ENCODE results near the gene CHID1.

CHID1 gene

DNA sequence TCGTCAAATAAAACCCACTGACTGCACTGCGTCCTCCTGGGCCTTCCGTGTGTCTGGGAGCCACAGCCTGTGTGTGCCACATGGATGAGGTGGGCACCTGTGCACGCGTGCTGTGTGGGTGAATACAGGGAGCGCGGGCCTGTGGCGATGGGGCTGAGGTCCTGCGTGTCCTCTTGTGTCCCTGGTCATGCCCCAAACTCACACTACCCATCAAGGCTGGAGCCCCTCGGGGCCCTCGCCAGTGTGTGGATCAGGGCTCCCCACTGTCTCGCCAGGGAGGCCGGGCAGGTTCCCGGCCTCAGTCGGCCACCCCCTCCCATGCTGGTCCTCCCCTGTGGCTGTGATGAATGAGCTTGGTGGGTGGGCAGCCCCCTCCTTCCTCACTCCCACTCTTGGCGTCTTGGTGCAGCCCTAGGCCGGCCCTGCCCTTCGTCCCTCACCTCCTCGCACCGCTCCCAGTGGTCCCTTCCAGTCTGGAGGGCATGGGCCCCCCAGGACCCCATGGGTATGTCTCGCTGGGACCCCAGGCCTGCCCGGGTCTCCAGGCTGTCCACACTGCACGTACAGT, 78.6 kb downstream of the CHID1 start:
- no peak for DNase-seq

DNA sequence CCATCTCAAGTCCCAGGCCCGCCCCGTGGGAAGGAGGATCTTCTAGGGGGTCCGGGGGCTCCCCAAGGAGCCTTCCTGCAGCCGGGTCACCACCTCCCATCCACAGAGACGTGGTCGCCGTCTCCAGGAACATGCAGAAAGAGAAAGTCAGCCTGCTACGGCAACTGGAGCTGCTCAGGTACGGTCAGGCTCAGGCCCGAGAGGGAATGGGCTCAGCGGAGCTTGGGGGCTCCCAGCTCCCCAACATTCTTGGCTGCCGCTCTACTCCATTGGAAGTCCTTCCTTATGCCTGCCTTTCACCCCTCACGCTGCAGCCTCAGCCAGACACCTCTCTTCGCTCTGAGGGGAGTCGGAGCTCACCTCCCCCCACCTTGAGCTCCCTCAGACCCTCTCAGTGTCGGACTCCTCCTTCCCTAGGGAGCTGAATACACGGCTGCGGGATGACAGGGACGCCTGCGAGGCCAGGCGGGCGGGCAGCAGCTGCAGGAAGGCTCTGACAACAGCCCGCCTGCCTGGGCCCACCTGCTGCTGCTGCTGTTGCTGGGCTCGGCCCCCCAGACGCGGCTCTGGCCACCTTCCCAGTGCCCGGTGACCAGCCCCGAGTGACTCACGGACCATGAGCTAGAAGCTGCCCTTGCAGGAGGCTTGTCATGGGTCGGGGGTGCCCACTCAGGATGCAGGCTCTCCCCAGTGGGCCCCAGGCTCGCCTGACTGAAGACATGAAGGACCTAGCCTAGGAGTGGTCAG, 79.3 kb downstream of the CHID1 start:
- no peak for DNase-seq

DNA sequence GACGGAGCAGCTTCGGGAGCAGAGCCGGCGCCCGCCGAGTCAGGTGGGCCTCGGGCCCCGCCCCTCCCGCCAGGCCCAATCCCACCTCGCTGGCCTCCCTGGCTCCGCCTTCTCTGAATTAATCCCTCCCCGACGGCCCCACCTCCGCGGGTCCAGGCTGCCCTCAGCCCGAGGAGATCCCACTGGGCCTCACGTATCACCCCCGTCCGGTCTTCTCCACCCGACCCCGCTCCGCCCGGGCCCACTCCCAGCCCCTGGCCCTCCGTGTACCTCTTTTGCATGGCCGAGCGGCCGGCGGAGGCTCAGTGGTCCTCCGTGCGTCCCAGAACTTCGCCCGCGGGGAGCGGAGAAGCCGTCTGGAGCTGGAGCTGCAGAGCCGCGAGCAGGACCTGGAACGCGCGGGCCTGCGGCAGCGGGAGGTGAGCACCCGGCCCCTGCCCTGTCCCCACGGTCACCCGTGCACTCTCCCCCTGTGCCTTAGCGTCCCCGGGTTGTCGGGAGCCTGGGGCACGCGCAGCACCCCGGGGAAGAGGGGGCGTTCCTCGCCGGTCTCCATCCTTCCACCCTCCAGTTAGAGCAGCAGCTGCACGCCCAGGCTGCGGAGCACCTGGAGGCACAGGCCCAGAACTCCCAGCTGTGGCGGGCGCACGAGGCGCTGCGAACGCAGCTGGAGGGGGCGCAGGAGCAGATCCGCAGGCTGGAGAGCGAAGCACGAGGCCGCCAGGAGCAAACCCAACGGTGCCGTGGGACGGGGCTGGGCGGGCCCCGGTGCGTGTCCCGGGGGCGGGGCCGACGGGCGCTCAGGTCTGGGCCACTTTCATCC, 80.1 kb downstream of the CHID1 start:
- DNase-seq = peak; percentile 69

DNA sequence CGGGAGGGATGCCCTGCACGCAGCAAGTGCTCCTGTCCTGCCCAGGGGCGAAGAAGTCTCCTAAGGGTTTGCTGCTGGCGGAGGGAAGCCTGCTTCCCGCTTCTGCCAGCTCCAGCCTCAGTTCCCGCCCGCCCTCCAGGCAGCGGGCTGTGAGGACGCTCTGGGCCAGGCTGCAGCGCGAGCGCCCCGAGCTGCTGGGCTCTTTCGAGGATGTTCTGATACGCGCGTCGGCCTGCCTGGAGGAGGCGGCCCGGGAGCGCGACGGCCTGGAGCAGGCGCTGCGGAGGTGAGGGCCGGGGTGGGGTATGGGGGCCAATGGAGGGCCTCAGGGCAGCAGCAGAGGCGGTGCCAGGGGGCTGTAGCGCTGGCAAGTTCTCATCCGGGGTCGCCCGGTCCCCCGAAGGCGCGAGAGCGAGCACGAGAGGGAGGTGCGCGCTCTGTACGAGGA, 80.7 kb downstream of the CHID1 start:
- no peak for DNase-seq

DNA sequence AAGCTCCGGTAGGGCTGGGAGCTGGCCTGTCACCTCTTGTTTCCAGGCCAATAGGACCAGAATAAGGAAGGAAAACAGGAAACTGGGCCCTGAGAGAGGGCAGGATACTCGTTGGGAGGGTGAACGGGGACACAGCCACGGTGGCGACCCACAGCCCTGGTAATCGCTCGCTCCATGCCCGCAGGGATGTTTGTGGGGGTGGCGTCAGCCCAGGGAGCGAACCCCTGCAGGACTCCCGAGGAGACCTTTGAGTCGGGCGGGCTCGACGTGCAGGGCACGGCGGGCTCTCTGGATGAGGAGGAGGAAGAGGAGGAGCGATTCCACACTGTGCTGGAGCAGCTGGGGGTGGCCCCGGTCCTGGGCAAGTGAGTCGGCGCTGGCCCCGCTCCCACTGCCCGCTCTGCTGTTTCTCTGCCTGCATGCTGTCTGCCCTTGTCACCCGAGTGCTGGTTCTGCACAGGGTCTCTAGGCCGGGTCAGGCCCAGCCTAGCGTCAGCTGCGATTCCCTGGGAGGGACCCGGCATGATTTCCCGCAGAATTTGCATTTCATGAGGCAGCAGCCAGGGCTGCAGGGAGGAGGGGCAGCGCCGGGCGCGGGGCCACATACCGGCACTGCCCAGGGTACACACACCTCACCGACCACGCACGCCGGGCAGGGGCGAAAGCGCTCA, 81.3 kb downstream of the CHID1 start:
- DNase-seq = no peak

DNA sequence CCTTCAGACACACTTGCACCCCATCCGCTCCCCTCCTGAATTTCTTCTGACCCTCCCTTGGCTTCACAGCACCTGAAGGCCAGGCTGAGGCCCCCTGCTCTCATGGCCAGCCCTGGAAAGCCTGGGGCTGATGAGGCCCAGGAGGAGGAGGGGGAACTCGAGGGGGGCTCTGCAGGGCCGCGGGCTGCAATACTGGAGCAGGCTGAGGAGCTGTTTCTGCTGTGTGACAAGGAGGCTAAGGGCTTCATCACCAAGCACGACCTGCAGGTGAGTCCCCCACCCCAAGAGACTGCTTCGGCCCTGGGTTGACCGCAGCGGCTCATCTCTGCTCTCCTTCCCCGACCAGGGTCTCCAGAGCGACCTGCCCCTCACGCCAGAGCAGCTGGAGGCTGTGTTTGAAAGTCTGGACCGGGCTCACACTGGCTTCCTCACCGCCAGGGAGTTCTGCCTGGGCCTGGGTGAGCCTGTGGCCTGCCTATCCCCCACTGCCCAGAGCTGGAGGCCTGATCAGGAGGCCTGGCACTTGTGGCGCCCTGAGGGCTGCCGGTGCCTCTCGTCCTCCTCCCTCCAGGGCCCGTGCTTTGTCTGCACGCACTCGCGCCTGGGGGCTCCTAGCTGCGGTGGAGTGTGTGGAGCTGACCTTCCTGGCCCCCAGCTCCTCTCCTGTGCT, 82.0 kb downstream of the CHID1 start:
- DNase-seq = no peak

DNA sequence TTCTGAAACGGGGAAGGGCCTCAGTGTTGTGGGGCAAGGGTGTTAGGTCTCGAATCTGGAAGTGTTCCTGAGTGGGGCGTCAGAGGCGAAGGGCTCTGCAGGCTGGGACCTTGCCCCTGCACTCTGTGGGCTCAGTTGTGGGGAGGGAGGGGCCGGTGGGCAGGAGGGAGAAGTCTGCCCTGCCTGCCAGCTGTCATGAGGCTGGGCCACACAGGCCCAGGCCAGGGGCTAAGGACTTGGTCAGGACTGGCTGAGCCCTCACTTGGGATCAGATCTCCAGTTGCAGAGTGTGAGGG, 82.8 kb downstream of the CHID1 start, which contains the start of gene CRACR2B:
TSS of gene CRACR2B (plus strand) at position 23 of the 296 bp plus-strand sequence. CDS start 689 bp downstream, outside the sequence.
- DNase-seq = no peak

DNA sequence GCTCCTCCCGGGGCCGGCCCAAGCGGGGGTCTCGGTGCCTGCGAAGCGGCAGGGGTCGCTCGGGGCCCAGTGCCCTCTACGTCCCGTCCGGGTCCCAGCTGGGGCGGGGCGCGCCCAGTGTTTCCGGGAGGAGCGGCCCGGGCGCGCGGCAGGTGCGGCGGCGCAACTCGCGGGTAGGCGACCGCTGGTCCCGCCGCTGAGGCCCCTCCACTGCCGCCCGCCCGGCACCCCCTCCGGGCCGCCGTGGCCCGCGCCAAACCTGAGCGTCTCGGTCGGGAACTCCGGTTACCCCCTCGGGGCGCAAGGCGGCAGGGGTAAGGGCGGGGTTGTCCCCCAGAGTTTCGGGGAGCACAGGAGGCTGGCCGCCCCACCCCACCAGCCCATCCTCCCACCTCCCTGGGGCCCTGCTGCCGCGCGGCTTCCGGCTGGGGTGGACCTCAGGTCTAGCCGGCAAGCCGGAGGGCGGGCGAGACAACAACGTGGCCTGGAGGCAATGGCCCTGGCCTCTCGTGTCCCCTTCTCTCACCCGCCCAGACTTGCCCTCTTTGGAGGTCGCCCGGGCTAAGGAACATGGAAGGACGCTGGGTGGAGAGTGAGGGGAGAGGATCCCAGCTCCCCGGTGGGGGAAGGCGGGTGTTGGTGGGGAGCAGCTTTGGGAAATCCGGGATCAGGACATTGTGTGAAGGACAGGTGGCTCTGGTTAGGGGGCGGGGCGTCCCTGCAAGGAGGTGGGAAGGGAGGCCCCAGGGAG, 83.3 kb downstream of the CHID1 start:
- no peak for DNase-seq

DNA sequence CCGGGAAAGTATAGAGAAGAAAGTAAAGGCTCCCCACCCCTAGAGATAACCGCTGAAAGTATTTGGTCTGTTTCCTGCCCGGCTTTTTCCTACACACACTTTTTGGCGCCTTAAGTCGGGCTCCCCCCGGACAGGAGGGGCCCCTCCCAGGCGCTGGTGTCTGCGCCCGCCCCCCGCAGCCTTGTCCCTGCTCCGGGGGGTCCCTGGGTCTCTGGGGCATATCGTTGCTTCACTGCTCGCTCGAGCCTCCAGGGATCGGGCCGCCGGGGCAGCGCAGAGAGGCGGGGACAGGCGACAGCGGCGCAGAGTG, 83.8 kb downstream of the CHID1 start:
- no peak for DNase-seq

DNA sequence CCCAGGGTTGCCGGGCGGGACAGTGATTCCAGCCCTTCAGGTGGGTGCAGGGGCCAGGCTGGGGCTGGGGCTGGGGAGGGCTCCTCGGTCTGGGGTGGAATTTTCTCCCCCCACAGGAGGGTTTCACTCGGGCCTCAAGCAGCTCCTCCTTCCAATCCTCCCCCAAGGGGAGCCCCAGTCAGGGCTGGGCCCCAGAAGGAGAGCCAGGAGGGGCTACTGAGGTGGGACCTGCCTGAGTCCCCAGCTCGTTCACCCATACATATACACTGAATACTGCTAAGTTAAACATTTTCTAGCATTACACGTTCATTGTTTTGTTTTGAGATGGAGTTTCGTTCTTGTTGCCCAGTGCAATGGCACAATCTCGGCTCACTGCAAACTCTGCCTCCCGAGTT, 84.4 kb downstream of the CHID1 start:
- DNase-seq = no peak

DNA sequence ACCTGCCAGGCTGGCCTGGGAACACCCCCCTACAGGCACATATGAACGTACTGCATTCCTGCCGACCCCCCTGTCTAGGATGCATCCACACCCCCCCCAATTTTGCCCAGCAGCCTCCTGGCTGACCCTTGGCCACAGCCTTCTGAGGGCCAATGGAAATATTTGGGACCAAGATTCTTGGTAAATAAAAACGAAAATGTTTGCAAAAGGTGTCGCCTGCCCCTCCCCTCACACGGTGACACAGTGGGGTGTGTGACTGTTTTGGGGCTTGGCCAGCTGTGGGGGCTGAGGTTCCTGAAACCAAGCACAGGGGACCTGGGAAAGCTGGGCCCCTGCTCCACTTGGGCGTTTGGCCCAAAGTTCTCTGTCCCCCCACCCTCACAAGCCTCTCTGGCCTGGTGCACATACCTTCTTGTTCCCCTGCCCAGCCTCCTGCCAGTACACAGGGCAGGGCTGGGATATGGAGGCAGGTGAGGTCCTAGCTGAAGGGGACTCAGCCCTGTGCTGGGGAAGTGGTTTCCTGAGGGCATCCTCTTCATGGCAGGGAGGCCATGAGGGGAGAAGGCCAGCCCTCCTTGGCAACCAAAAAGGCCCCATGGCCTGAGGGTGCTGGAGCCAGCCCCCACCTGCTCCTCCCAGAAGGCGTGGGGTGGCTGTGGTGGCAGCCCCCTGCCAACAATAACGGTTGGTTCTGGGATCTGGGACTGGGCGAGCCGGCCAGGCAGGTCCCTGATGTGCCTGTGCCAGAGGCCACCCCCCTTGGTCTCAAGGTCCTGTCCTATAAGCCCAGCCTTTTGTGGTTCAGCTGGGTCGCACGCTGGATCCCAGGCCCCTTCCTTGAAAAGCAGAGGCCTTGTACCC, 85.0 kb downstream of the CHID1 start:
- DNase-seq = no peak

DNA sequence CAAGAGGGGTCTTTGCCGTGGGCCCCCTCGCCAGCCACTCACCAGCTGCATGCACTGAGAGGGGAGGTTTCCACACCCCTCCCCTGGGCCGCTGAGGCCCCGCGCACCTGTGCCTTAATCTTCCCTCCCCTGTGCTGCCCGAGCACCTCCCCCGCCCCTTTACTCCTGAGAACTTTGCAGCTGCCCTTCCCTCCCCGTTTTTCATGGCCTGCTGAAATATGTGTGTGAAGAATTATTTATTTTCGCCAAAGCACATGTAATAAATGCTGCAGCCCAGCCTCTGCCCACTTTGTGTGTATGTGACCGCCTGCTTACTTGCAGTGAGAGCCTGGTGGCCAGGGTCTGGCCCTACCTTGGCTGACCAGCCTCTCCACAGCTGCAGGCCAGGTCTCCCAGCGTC, 85.7 kb downstream of the CHID1 start:
- DNase-seq = no peak

DNA sequence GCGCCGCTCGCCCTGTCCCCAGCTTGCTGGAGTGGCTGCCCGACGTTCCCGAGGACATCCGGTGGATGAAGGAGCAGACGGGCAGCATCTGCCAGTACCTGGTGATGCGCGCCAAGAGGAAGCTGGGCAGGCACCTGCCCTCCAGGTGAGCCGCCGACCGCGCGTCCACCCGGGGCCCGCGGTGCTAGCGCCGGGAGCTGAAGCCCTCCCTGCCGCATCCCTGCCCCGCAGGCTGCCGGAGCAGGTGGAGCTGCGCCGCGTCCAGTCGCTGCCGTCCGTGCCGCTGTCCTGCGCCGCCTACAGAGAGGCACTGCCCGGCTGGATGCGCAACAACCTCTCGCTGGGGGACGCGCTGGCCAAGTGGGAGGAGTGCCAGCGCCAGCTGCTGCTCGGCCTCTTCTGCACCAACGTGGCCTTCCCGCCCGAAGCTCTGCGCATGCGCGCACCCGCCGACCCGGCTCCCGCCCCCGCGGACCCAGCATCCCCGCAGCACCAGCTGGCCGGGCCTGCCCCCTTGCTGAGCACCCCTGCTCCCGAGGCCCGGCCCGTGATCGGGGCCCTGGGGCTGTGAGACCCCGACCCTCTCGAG, 86.2 kb downstream of the CHID1 start:
- no peak for DNase-seq

DNA sequence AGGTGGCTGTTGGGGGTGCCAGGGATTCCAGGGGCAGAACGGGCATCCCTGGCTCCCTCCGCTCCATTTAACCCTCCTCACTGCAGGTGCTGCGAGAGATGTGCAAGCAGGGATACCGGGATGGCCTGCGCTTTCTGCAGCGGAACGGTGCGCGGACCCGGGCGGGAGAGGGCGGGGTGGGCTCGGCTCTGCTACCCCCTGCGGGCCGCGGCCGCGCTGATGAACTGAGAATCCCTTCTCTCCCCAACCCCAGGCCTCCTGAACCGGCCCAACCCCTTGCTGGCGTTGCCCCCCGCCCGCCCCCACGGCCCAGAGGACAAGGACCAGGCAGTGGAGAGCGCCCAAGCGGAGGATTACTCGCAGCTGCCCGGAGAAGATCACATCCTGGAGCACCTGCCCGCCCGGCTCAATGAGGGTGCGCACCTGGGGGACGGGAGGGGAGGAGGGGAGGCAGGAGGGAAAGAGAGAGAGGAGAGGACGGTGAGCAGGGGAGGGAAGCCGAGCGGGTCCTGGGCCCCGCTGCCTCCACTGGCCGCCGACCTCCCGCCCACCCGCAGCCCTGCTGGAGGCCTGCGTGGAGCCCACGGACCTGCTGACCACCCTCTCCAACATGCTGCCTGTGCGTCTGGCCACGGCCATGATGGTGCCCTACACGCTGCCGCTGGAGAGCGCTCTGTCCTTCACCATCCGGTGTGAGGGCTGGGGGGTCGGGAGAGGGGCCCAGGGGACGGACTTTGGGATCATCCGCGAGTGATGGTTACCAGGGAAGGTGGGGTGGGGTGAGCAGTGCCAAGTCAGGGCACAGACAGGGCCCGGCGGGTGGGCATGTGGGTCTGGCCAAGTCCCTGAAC, 86.9 kb downstream of the CHID1 start:
- no peak for DNase-seq

DNA sequence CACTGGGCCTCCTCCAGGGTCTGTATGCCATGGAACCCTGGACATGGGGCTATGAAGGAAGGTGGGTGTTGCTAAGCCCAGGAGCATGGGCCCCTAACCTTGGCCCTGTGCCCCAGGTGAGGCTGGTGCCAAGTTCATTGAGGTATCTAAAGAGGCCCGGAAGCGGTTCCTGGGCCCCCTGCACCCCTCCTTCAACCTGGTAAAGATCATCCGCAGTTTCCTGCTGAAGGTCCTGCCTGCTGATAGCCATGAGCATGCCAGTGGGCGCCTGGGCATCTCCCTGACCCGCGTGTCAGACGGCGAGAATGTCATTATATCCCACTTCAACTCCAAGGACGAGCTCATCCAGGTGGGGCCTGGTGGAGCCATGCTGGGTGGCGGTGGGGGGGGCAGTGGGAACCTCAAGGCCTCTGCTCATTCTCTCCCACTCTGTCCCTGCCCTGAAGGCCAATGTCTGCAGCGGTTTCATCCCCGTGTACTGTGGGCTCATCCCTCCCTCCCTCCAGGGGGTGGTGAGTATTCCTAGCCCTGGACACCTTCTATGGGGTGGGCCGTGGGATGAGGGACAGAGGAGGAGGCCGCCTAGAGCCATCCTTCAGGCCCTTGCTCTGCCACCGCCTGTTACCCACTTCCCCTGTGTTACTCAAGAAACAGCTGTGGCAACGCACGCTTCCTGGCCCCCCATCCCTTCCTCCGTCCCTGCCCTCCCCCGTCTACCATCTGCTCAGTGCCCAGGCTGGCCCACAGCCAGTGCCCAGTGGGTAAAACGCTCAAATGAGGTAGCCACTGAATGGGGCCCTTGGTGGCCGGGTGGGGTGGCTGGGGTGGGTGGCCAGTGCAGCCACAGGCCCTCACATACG, 88.9 kb downstream of the CHID1 start:
- no peak for DNase-seq

DNA sequence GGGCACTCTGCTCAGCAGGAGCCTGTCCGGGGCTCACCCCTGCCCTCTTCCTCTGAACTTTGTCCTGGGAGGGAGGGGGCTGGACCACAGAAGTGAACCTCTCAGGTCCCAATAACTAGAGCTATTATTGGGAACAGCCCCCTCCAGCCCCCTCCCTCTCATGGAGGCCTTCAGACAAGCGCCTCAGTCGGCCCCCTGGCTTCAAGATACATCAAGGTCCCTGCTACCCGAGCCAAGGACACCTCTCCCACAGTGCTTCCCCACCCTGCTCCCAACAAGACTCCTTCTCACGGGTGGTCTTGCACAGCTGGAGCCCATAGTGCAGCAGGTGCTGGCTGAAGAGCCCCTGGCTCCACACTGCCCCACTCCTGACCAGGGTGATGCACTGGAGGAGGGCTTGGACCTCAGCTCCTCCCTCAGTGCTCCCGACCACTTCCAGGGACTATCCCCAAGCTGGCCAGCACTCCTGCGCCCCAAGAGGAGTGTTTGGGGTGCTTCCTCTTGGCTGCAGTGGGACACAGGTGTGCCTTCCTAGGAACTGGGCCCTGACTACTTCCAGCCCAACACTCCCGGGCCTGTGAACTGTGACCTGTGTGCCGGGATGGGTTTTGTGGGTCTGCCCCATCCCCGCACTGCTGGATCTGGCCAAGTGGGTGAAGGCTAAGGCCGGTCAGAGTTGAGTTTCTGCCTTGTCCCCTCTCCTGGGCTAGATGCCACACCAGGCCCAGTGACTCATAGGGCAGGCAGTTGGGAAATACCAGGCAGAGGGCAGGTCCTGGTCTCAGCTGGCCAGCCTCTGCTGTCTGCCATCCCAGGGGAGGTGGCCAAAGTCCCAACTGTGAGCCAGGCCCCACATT, 89.7 kb downstream of the CHID1 start:
- no peak for DNase-seq

DNA sequence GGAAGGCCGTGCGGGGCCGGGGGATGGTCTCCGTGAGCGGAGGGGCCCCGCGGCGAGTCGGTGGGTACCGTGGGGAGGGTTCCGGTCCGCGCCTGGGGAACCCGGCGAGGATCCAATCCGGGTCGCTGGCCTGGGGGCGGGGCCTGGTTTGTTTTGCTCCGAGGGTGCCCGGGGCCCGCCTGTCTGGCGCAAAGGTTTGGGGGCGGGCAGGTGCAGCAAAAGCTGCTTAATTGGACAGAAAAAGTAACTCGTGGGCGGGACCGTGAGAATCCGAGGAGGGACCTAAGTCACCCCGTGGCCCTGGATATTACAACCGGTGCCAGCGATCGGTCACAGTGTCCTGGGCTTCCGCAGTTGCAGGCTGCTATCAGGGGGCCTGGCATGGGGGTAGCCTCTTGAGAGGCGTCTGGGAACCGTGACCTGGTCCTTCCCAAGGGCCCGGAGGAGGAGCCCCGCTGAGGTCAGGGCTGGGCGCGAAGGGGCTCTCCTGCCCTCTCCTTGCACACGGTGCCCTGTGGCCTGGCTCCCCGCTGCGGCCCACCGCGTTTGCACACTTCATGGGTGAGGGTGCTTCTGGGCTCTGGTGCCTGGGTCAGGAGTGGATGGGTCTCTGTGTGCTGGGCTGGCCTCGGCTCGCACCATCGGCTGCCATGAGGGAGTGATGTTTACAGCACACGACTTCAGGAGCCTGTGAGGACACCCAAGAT, 90.5 kb downstream of the CHID1 start:
- peak; percentile 96 for DNase-seq
